Karpas-422 (cell line): Measurements from ENCODE around the gene GNG10. TPM values are rescaled to one million over a fixed set of nuclear protein-coding genes. Genes with fewer than 3 reads are reported as not detected.
"Not testable (repeated sequence)": the region's sequence is repeated elsewhere in the genome, so short reads cannot be mapped to it uniquely, and the experiment has no call there.

ENCODE experiments used
- DNase-seq: peaks from one replicate; pipeline ENCODE4 v3.0.0-alpha.2; 2015
- H2AFZ ChIP-seq: fragments of 200-600 bp; sonication (generic); 2 replicates; pipeline ENCODE4 v1.6.1; 2014; ENCODE audit warnings: antibody characterized with exemption, low read length, mixed read lengths
- H3K27ac ChIP-seq: fragments of 200-600 bp; sonication (generic); 2 replicates; pipeline ENCODE4 v1.5.1; 2014; ENCODE audit warnings: mild to moderate bottlenecking, low read length, moderate library complexity
- H3K27me3 ChIP-seq: fragments of 200-600 bp; sonication (generic); 2 replicates; pipeline ENCODE4 v1.6.1; 2014; ENCODE audit warnings: low read length, mixed read lengths
- H3K36me3 ChIP-seq: fragments of 200-600 bp; sonication (generic); 2 replicates; pipeline ENCODE4 v1.6.1; 2014; ENCODE audit warnings: low read length, mixed read lengths; ENCODE audit not compliant: insufficient read depth
- H3K4me1 ChIP-seq: fragments of 200-600 bp; sonication (generic); 2 replicates; pipeline ENCODE4 v1.6.1; 2014; ENCODE audit warnings: mild to moderate bottlenecking, low read length, mixed read lengths
- H3K4me2 ChIP-seq: fragments of 200-600 bp; sonication (generic); 2 replicates; pipeline ENCODE4 v1.6.1; 2014; ENCODE audit warnings: low read length, low read depth, mild to moderate bottlenecking; ENCODE audit not compliant: poor library complexity, severe bottlenecking
- H3K4me3 ChIP-seq: fragments of 200-600 bp; sonication (generic); 2 replicates; pipeline ENCODE4 v1.5.1; 2014; ENCODE audit warnings: mild to moderate bottlenecking, antibody characterized with exemption, low read length, mixed read lengths
- H3K79me2 ChIP-seq: fragments of 200-600 bp; sonication (generic); 2 replicates; pipeline ENCODE4 v1.6.1; 2014; ENCODE audit warnings: mild to moderate bottlenecking, low read length, mixed read lengths
- H3K9ac ChIP-seq: fragments of 200-600 bp; sonication (generic); 2 replicates; pipeline ENCODE4 v1.6.0; 2014; ENCODE audit warnings: low read length
- H3K9me2 ChIP-seq: fragments of 200-600 bp; sonication (generic), shearing (Covaris generic); replicated peaks from 2 replicates; pipeline ENCODE4 v1.6.0; 2014; ENCODE audit warnings: mild to moderate bottlenecking, low read length, moderate library complexity; ENCODE audit not compliant: insufficient read depth
- H3K9me3 ChIP-seq: fragments of 300-700, 200-600 bp; sonication (generic); 2 replicates; pipeline ENCODE4 v1.6.1; 2014; ENCODE audit warnings: low read length, mixed read lengths
- H4K20me1 ChIP-seq: fragments of 200-600 bp; sonication (generic); 2 replicates; pipeline ENCODE4 v1.6.1; 2014; ENCODE audit warnings: mild to moderate bottlenecking, antibody characterized with exemption, low read length, low read depth; ENCODE audit not compliant: insufficient read depth
- total RNA-seq: library from RNA; depleted of rRNA; stranded (reverse); fragments of >200 nt; shearing (Covaris generic); gene quantifications from 2 replicates; pipeline ENCODE4 v1.2.3, GENCODE V29; 2014; ENCODE audit warnings: low replicate concordance

Gene GNG10
- total RNA-seq, 1 experiment from 2014 or later, result 46.0 TPM

GRCh38 chr9:111659691-111660090 lies 1.7 kb upstream of the GNG10 start:
- H3K9me3 ChIP-seq, result no peaks in the 10 kb centered on the region
- no peak for DNase-seq

GRCh38 chr9:111661802-111662521 lies 557 bp downstream of the GNG10 start:
- Histone ChIP-seq H3K4me1 (peaks cover 19% of the 10 kb centered on the region), H3K36me3 (peaks cover 8% of the 10 kb centered on the region), H3K9me3 (no peaks in the 10 kb centered on the region), H3K4me2 (peak overlapping the region; percentile 92), H3K9me2 (no peaks in the 10 kb centered on the region), H3K27me3 (no peaks in the 10 kb centered on the region), H4K20me1 (0 out of 2 replicates have a peak, but pooled peaks cover 4% of the 10 kb centered on the region), H3K4me3 (peak overlapping the region; percentile 85), H3K79me2 (peaks cover 50% of the 10 kb centered on the region), H2AFZ (peak overlapping the region; percentile 69), H3K9ac (peak overlapping the region; percentile 85), H3K27ac (peak overlapping the region; percentile 70)
- DNase-seq, result peak; percentile 77

More at GRCh38 chr9:111659691-111660090, 1.7 kb upstream of the GNG10 start:
- Histone ChIP-seq H3K4me1 (peaks cover 19% of the 10 kb centered on the region), H3K9ac (no peak overlapping the region), H4K20me1 (0 out of 2 replicates have a peak, but pooled peaks cover 4% of the 10 kb centered on the region), H3K9me2 (no peaks in the 10 kb centered on the region), H3K36me3 (peaks cover 7% of the 10 kb centered on the region; the same call in 1 of the 2 replicates), H2AFZ (no peak overlapping the region), H3K27me3 (no peaks in the 10 kb centered on the region), H3K27ac (no peak overlapping the region), H3K4me2 (no peak overlapping the region), H3K79me2 (peaks cover 30% of the 10 kb centered on the region), H3K4me3 (no peak overlapping the region)

GRCh38 chr9:111662576-111663300 lies 1.3 kb downstream of the GNG10 start:
- Histone ChIP-seq H3K9me3 (no peaks in the 10 kb centered on the region), H3K9me2 (no peaks in the 10 kb centered on the region), H4K20me1 (0 out of 2 replicates have a peak, but pooled peaks cover 4% of the 10 kb centered on the region), H3K4me3 (peak overlapping the region; percentile 85), H3K27me3 (no peaks in the 10 kb centered on the region), H3K4me1 (peaks cover 19% of the 10 kb centered on the region), H3K4me2 (peak overlapping the region; percentile 92), H2AFZ (peak overlapping the region; percentile 69), H3K79me2 (peaks cover 55% of the 10 kb centered on the region), H3K27ac (peak overlapping the region; percentile 70), H3K36me3 (peaks cover 12% of the 10 kb centered on the region), H3K9ac (peak overlapping the region; percentile 85)
- DNase-seq, result peak; percentile 49

GRCh38 chr9:111663301-111663823 lies 2.0 kb downstream of the GNG10 start:
- peak overlapping the region; percentile 85 for H3K4me3 ChIP-seq
- H2AFZ ChIP-seq, result no peak overlapping the region
- H4K20me1 ChIP-seq, result 0 out of 2 replicates have a peak, but pooled peaks cover 4% of the 10 kb centered on the region
- H3K9me2 ChIP-seq, result no peaks in the 10 kb centered on the region
- H3K9me3 ChIP-seq, result no peaks in the 10 kb centered on the region
- peaks cover 12% of the 10 kb centered on the region for H3K36me3 ChIP-seq
- peaks cover 57% of the 10 kb centered on the region for H3K79me2 ChIP-seq
- no peak overlapping the region for H3K27ac ChIP-seq
- no peak for DNase-seq
- H3K4me1 ChIP-seq, result peaks cover 19% of the 10 kb centered on the region
- peak overlapping the region; percentile 85 for H3K9ac ChIP-seq
- H3K4me2 ChIP-seq, result peak overlapping the region; percentile 92
- H3K27me3 ChIP-seq, result no peaks in the 10 kb centered on the region

GRCh38 chr9:111668026-111668573 lies 6.7 kb downstream of the GNG10 start:
- DNase-seq, result no peak
- H3K36me3 ChIP-seq, result peaks cover 23% of the 10 kb centered on the region
- H4K20me1 ChIP-seq, result 0 out of 2 replicates have a peak, but pooled peaks cover 3% of the 10 kb centered on the region

GRCh38 chr9:111668601-111669000 lies 7.2 kb downstream of the GNG10 start:
- not testable (repeated sequence) for H3K27ac ChIP-seq, H3K9me2 ChIP-seq, H3K4me2 ChIP-seq, H3K27me3 ChIP-seq, H3K9me3 ChIP-seq, H2AFZ ChIP-seq, H3K4me3 ChIP-seq, H3K4me1 ChIP-seq, H4K20me1 ChIP-seq, DNase-seq, H3K9ac ChIP-seq
- H3K79me2 ChIP-seq, result peaks cover 39% of the 10 kb centered on the region
- peaks cover 23% of the 10 kb centered on the region for H3K36me3 ChIP-seq

More at GRCh38 chr9:111668026-111668573, 6.7 kb downstream of the GNG10 start:
- H3K27me3 ChIP-seq, result no peaks in the 10 kb centered on the region
- no peaks in the 10 kb centered on the region for H3K9me2 ChIP-seq
- H3K4me3 ChIP-seq, result no peak overlapping the region
- H3K9ac ChIP-seq, result no peak overlapping the region
- H3K4me2 ChIP-seq, result no peak overlapping the region
- H2AFZ ChIP-seq, result no peak overlapping the region
- H3K4me1 ChIP-seq, result peaks cover 5% of the 10 kb centered on the region
- no peaks in the 10 kb centered on the region for H3K9me3 ChIP-seq
- H3K27ac ChIP-seq, result no peak overlapping the region
- H3K79me2 ChIP-seq, result peaks cover 44% of the 10 kb centered on the region

GRCh38 chr9:111674319-111674718 lies 12.9 kb downstream of the GNG10 start:
- no peaks in the 10 kb centered on the region for H3K9me2 ChIP-seq
- H3K4me2 ChIP-seq, result no peak overlapping the region

GRCh38 chr9:111676116-111676515 lies 14.7 kb downstream of the GNG10 start:
- no peaks in the 10 kb centered on the region; the same call in 1 of the 2 replicates for H3K36me3 ChIP-seq
- H3K4me2 ChIP-seq, result no peak overlapping the region
- no peaks in the 10 kb centered on the region for H3K9me3 ChIP-seq
- no peak overlapping the region for H3K27ac ChIP-seq
- H3K9me2 ChIP-seq, result no peaks in the 10 kb centered on the region
- H3K27me3 ChIP-seq, result no peaks in the 10 kb centered on the region
- H3K79me2 ChIP-seq, result no peaks in the 10 kb centered on the region
- H3K9ac ChIP-seq, result no peak overlapping the region
- DNase-seq, result no peak
- no peaks in the 10 kb centered on the region for H4K20me1 ChIP-seq
- no peaks in the 10 kb centered on the region for H3K4me1 ChIP-seq
- H3K4me3 ChIP-seq, result no peak overlapping the region
- H2AFZ ChIP-seq, result no peak overlapping the region

More at GRCh38 chr9:111674319-111674718, 12.9 kb downstream of the GNG10 start:
- Histone ChIP-seq H3K27me3 (no peaks in the 10 kb centered on the region), H3K4me3 (no peak overlapping the region), H3K79me2 (no peaks in the 10 kb centered on the region), H3K9me3 (no peaks in the 10 kb centered on the region), H3K36me3 (peaks cover 12% of the 10 kb centered on the region; the same call in 1 of the 2 replicates), H4K20me1 (no peaks in the 10 kb centered on the region), H3K27ac (no peak overlapping the region), H2AFZ (no peak overlapping the region), H3K9ac (no peak overlapping the region), H3K4me1 (no peaks in the 10 kb centered on the region)
- DNase-seq, result no peak
